Body of pancreas (tissue), 4 donors: Measurements from ENCODE around the gene CSF2RB.

Source experiments
- POLR2A ChIP-seq, 3 donors: fragments of 450-650 bp; IDR thresholded peaks; one replicate each; pipeline ENCODE4 v1.6.1; 2016; ENCODE audit warnings: antibody characterized with exemption in 3 of 3, mild to moderate bottlenecking in 2 of 3
- TF ChIP-seq, protein P1 (sequence below), 7 experiments: fragments of 450-650 bp in 4 of 7; fragments of 200-600 bp in 3 of 7; sonication (generic) in 3 of 7; IDR thresholded peaks; one replicate each; pipeline ENCODE4 v1.5.1; 2016 to 2019; ENCODE audit warnings: antibody characterized with exemption in 7 of 7

- no peak for TF ChIP-seq POLR2A (IDR thresholded peaks at IDR 0.05)
- TF ChIP-seq, protein P1, sequence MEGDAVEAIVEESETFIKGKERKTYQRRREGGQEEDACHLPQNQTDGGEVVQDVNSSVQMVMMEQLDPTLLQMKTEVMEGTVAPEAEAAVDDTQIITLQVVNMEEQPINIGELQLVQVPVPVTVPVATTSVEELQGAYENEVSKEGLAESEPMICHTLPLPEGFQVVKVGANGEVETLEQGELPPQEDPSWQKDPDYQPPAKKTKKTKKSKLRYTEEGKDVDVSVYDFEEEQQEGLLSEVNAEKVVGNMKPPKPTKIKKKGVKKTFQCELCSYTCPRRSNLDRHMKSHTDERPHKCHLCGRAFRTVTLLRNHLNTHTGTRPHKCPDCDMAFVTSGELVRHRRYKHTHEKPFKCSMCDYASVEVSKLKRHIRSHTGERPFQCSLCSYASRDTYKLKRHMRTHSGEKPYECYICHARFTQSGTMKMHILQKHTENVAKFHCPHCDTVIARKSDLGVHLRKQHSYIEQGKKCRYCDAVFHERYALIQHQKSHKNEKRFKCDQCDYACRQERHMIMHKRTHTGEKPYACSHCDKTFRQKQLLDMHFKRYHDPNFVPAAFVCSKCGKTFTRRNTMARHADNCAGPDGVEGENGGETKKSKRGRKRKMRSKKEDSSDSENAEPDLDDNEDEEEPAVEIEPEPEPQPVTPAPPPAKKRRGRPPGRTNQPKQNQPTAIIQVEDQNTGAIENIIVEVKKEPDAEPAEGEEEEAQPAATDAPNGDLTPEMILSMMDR (IDR thresholded peaks at IDR 0.05): no peak
These were observed 37.6 kb downstream of the CSF2RB start for GRCh38 chr22:36950797-36951590.
